ENCODE measurements around the gene TTC33.
"Not testable (repeated sequence)": the region's sequence is repeated elsewhere in the genome, so short reads cannot be mapped to it uniquely, and the experiment has no call there.

TTC33 gene

GRCh38 chr5:40599676-40600075 lies 156.1 kb downstream of the TTC33 start:
- ChIA-PET POLR2A (ENCODE audit: low non-redundant PET) (no interaction called here), CTCF (interaction anchor here (0.6 kb wide), 1 partner anchor 1521 kb away, joined by 3 read pairs; no protein-coding TSS in a partner anchor)
- no peak overlapping the region for H3K27ac ChIP-seq
- DNase-seq (ENCODE audit: low spot score) = no peak
- TF ChIP-seq CTCF (conservative IDR thresholded peaks at IDR 0.05; ENCODE audit: low read depth) = no peak

- TF ChIP-seq CTCF (conservative IDR thresholded peaks at IDR 0.05; ENCODE audit: low read depth) = no peak
- ChIA-PET CTCF (no interaction called here), POLR2A (ENCODE audit: low non-redundant PET) (no interaction called here)
- H3K27ac ChIP-seq = no peak overlapping the region
- no peak for DNase-seq (ENCODE audit: low spot score)
Observed at GRCh38 chr5:40594811-40595210, 160.9 kb downstream of the TTC33 start.

GRCh38 chr5:40591727-40592396 lies 163.9 kb downstream of the TTC33 start:
- POLR2A ChIA-PET (ENCODE audit: low non-redundant PET); DNase-seq (ENCODE audit: low spot score); H3K27ac ChIP-seq: not testable (repeated sequence)
- CTCF ChIA-PET = interaction anchor here (0.6 to 0.7 kb wide), 2 partner anchors 31 to 85 kb away, joined by 3 read pairs; no protein-coding TSS in a partner anchor

GRCh38 chr5:40587376-40587775 lies 168.4 kb downstream of the TTC33 start:
- no peak overlapping the region for H3K27ac ChIP-seq
- ChIA-PET POLR2A (ENCODE audit: low non-redundant PET) (no interaction called here), CTCF (interaction anchor here (0.6 kb wide), 1 partner anchor 73 kb away, joined by 3 read pairs; no protein-coding TSS in a partner anchor)
- DNase-seq (ENCODE audit: low spot score) = no peak
- TF ChIP-seq CTCF (conservative IDR thresholded peaks at IDR 0.05; ENCODE audit: low read depth) = no peak

GRCh38 chr5:40585537-40586267 lies 170.1 kb downstream of the TTC33 start:
- H3K27ac ChIP-seq = no peak overlapping the region
- ChIA-PET CTCF (no interaction called here), POLR2A (ENCODE audit: low non-redundant PET) (no interaction called here)
- TF ChIP-seq CTCF (conservative IDR thresholded peaks at IDR 0.05; ENCODE audit: low read depth) = no peak
- no peak for DNase-seq (ENCODE audit: low spot score)

GRCh38 chr5:40584054-40584453 lies 171.7 kb downstream of the TTC33 start:
- TF ChIP-seq CTCF (conservative IDR thresholded peaks at IDR 0.05; ENCODE audit: low read depth) = no peak
- POLR2A ChIA-PET (ENCODE audit: low non-redundant PET) = no interaction called here
- CTCF ChIA-PET = no interaction called here
- DNase-seq (ENCODE audit: low spot score) = no peak
- H3K27ac ChIP-seq = no peak overlapping the region

All from RWPE1 (cell line).